ENCODE data around the gene LZTS2.
A peak's percentile ranks its signal among the peaks of the same experiment; 100 is the strongest.

The LZTS2 gene

DNA sequence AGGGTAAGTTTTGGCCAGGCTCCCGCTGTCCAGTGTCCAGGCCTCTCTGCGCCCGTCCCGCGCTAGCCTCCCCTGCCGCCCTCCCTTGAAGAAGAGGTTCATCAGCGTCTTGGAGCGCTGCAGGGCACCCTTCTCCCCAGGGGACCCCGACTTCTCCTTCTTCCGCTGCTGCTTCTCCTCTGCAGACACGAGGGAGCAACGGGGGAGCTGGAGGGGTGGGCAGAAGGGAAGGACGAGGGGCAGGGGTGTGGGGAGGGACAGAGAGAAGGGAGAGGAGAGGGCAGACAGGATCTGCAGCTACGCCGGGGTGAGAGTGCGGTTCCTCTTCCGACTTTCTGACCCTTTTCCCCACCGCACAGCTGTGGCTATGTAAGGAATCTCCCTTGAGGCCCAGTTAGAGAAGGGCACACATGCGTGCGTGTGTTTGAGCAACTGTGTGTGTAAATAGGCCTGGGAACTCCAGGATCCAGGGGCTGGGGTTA lies 18.6 kb downstream of the LZTS2 start:
- H3K27me3 Mint-ChIP-seq: peaks cover 86% of the 10 kb centered on the region
- H3K36me3 Mint-ChIP-seq: peaks cover 1% of the 10 kb centered on the region
- DNase-seq: no peak
- peaks cover 5% of the 10 kb centered on the region for H3K4me1 Mint-ChIP-seq
- H3K27ac Mint-ChIP-seq: no peak overlapping the region
- no peaks in the 10 kb centered on the region for H3K9me3 Mint-ChIP-seq
- no peak overlapping the region for H3K4me3 Mint-ChIP-seq
- CTCF ChIA-PET: interaction anchor here (1.1 to 7.2 kb wide), 12 partner anchors 11 to 124 kb away, joined by 3 to 169 read pairs (median 10); partner anchors contain the start of genes LZTS2, PDZD7 and SFXN3

- CTCF ChIA-PET: interaction anchor here (0.6 to 7.2 kb wide), 22 partner anchors 10 to 124 kb away, joined by 3 to 169 read pairs (median 4); partner anchors contain the start of genes KAZALD1, LZTS2, PDZD7 and SFXN3
- H3K4me3 Mint-ChIP-seq: no peak overlapping the region
- DNase-seq: peak; percentile 88
- H3K27ac Mint-ChIP-seq: no peak overlapping the region
- H3K9me3 Mint-ChIP-seq: no peaks in the 10 kb centered on the region
- H3K36me3 Mint-ChIP-seq: peaks cover 1% of the 10 kb centered on the region
- peaks cover 86% of the 10 kb centered on the region for H3K27me3 Mint-ChIP-seq
- H3K4me1 Mint-ChIP-seq: peaks cover 3% of the 10 kb centered on the region
These were observed 19.2 kb downstream of the LZTS2 start for GRCh38 chr10:101018600-101019439.

GRCh38 chr10:101019440-101019703 lies 19.8 kb downstream of the LZTS2 start:
- Mint-ChIP-seq H3K4me3 (no peak overlapping the region), H3K4me1 (peaks cover under 1% of the 10 kb centered on the region), H3K9me3 (no peaks in the 10 kb centered on the region), H3K27ac (no peak overlapping the region), H3K27me3 (peaks cover 84% of the 10 kb centered on the region), H3K36me3 (peaks cover 1% of the 10 kb centered on the region)
- CTCF ChIA-PET: interaction anchor here (0.6 to 7.2 kb wide), 21 partner anchors 9 to 123 kb away, joined by 3 to 169 read pairs (median 5); partner anchors contain the start of genes KAZALD1, LZTS2, PDZD7 and SFXN3
- DNase-seq: no peak

DNA sequence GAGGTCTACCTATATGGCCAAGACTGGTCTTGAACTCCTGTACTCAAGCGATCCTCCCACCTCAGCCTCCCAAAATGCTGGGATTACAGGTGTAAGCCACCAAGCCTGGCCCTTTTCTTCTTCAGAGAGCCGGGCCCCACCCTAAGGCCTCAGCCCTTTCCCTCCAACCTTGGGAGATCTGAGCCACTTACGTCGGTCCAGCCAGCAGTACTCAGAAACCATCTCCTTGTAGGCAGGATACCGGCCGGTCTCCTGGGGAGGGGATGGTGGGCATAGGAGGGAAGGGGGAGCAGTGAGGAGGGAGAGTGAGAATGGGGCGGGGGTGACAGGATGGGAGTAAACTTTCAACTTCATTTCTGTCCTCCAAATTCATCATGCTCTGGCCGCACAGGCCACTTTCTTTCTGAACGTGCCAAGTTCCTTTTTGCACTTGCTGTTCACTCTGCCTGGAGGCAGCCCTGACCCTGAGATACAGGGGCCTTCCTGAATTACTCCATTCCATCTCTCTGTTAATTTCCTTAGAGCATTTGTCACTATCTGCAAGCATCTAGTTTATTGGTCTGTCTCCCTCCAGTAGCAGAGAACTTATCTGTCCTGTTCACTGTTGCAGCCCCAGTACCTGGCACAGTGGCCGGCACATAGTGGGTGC lies 20.9 kb downstream of the LZTS2 start:
- Mint-ChIP-seq H3K4me1 (no peaks in the 10 kb centered on the region), H3K4me3 (no peak overlapping the region), H3K36me3 (peaks cover 1% of the 10 kb centered on the region), H3K9me3 (no peaks in the 10 kb centered on the region), H3K27me3 (peaks cover 72% of the 10 kb centered on the region), H3K27ac (no peak overlapping the region)
- CTCF ChIA-PET: interaction anchor here (1.4 to 7.2 kb wide), 4 partner anchors 8 to 41 kb away, joined by 5 to 169 read pairs (median 57); partner anchors contain the start of genes KAZALD1, LZTS2, PDZD7 and SFXN3
- no peak for DNase-seq

GRCh38 chr10:101021239-101021638 lies 21.6 kb downstream of the LZTS2 start:
- Mint-ChIP-seq H3K4me1 (no peaks in the 10 kb centered on the region), H3K9me3 (no peaks in the 10 kb centered on the region), H3K36me3 (peaks cover 1% of the 10 kb centered on the region), H3K4me3 (no peak overlapping the region), H3K27ac (no peak overlapping the region), H3K27me3 (peaks cover 65% of the 10 kb centered on the region)
- DNase-seq: no peak
- CTCF ChIA-PET: interaction anchor here (1.0 to 1.6 kb wide), 2 partner anchors 22 to 23 kb away, joined by 3 to 5 read pairs; no protein-coding TSS in a partner anchor

GRCh38 chr10:101021692-101022251 lies 22.2 kb downstream of the LZTS2 start:
- Mint-ChIP-seq H3K27ac (no peak overlapping the region), H3K4me3 (no peak overlapping the region), H3K4me1 (no peaks in the 10 kb centered on the region), H3K36me3 (peaks cover 1% of the 10 kb centered on the region), H3K9me3 (no peaks in the 10 kb centered on the region), H3K27me3 (peaks cover 62% of the 10 kb centered on the region)
- CTCF ChIA-PET: interaction anchor here (1.0 to 1.6 kb wide), 3 partner anchors 11 to 24 kb away, joined by 3 to 5 read pairs (median 3); no protein-coding TSS in a partner anchor
- no peak for DNase-seq

DNA sequence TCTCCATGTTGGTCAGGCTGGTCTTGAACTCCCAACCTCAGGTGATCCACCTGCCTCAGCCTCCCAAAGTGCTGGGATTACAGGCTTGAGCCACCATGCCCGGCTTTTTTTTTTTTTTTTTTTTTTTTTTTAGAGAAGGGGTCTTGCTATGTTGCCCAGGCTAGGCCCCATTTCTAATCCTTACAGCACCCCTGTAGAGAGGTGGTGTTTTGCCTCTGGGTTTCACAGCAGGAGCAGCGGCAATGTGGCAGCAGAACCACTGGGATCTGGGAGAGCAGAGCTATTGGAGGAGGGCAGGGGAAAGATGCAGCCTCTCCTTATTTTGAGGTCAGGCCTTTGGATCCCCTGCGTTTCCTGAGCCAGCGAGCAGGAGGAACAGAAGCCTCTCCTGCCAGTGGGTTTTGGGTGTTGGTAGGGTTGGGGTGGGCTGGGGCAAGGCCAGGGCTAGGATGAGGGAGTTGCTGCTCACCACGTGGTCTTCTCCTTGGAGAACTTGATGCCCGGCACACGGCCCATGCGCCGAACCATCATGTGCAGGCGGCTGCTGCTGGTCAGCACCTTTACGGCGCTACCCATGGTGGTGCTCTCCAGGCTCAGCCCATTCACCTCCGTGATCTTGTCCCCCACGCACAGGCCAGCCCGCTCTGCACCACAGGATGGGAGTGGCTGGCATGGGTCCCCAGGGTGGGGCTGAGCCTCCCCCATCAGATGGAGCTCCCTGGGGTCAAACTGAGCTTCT lies 23.5 kb downstream of the LZTS2 start:
- H3K4me3 Mint-ChIP-seq: no peak overlapping the region
- H3K9me3 Mint-ChIP-seq: no peaks in the 10 kb centered on the region
- peaks cover 59% of the 10 kb centered on the region for H3K27me3 Mint-ChIP-seq
- peaks cover 1% of the 10 kb centered on the region for H3K36me3 Mint-ChIP-seq
- no peak overlapping the region for H3K27ac Mint-ChIP-seq
- CTCF ChIA-PET: interaction anchor here (0.8 to 1.3 kb wide), 3 partner anchors 9 to 12 kb away, joined by 3 to 4 read pairs (median 3); no protein-coding TSS in a partner anchor
- H3K4me1 Mint-ChIP-seq: no peaks in the 10 kb centered on the region
- no peak for DNase-seq

GRCh38 chr10:101027106-101027720 lies 27.6 kb downstream of the LZTS2 start:
- no peak for DNase-seq
- no peaks in the 10 kb centered on the region for H3K36me3 Mint-ChIP-seq
- CTCF ChIA-PET: interaction anchor here (0.9 to 8.1 kb wide), 2 partner anchors 9 to 10 kb away, joined by 3 to 98 read pairs; no protein-coding TSS in a partner anchor
- no peak overlapping the region for H3K4me3 Mint-ChIP-seq
- H3K27ac Mint-ChIP-seq: no peak overlapping the region
- no peaks in the 10 kb centered on the region for H3K9me3 Mint-ChIP-seq
- H3K4me1 Mint-ChIP-seq: peaks cover 8% of the 10 kb centered on the region
- peaks cover 49% of the 10 kb centered on the region for H3K27me3 Mint-ChIP-seq

GRCh38 chr10:101028446-101029337 lies 29.1 kb downstream of the LZTS2 start:
- Mint-ChIP-seq H3K36me3 (peaks cover 5% of the 10 kb centered on the region), H3K27ac (no peak overlapping the region)

DNA sequence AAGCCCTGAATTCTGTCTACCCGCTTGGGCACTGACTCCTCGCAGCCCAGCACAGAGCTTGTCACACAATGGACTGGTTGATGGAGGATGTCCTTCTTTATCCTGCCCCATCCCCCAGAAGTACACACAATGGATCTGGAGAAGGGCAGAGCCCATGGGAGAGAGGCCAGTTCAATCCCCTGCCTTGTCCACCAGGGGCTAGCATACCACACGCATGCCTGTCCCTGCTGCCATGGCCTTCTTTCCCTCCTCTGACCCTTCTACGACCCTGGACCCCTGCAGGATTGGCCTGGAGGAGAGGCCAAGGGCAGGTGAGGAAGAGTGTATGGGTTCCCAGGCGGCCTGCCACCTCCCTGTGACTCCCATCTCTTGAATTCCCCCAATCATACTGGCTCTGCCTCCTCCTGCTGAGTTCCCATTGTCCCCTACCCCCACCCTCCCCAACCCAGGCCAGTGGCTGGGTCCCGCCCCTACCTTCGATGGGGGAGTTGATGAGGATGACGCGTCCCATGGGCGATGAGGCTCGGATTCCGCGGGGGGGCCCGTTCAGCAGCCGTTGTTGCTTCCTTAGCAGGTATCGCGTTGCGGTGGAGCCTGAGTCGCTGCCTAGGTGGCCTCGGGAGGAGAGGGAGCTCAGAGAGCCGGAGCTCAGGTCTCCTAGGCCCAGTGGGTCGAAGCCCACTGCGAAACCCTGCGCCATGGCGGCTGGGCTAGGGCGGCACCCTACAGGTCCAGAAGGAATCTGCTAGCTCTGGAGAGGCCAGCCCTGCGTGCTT lies 30.1 kb downstream of the LZTS2 start:
- Mint-ChIP-seq H3K4me1 (peaks cover 25% of the 10 kb centered on the region), H3K36me3 (peaks cover 6% of the 10 kb centered on the region), H3K4me3 (no peak overlapping the region), H3K9me3 (no peaks in the 10 kb centered on the region), H3K27me3 (peaks cover 42% of the 10 kb centered on the region), H3K27ac (no peak overlapping the region)
- no peak for DNase-seq
- CTCF ChIA-PET: interaction anchor here (2.8 to 8.1 kb wide), 2 partner anchors 10 to 13 kb away, joined by 10 to 98 read pairs; no protein-coding TSS in a partner anchor

More at GRCh38 chr10:101028446-101029337, 29.1 kb downstream of the LZTS2 start:
- CTCF ChIA-PET: interaction anchor here (8.1 kb wide), 1 partner anchor 12 kb away, joined by 98 read pairs; no protein-coding TSS in a partner anchor
- H3K9me3 Mint-ChIP-seq: no peaks in the 10 kb centered on the region
- peaks cover 22% of the 10 kb centered on the region for H3K4me1 Mint-ChIP-seq
- H3K27me3 Mint-ChIP-seq: peaks cover 45% of the 10 kb centered on the region
- H3K4me3 Mint-ChIP-seq: no peak overlapping the region
- DNase-seq: no peak

GRCh38 chr10:101030496-101031127 lies 31.0 kb downstream of the LZTS2 start:
- peak overlapping the region; percentile 96 for H3K27ac Mint-ChIP-seq
- peaks cover 9% of the 10 kb centered on the region for H3K36me3 Mint-ChIP-seq
- CTCF ChIA-PET: interaction anchor here (0.6 to 8.1 kb wide), 8 partner anchors 9 to 1108 kb away, joined by 3 to 98 read pairs (median 7); no protein-coding TSS in a partner anchor
- peaks cover 25% of the 10 kb centered on the region for H3K4me1 Mint-ChIP-seq
- H3K27me3 Mint-ChIP-seq: peaks cover 42% of the 10 kb centered on the region
- DNase-seq: no peak
- peak overlapping the region; percentile 81 for H3K4me3 Mint-ChIP-seq
- no peaks in the 10 kb centered on the region for H3K9me3 Mint-ChIP-seq

All from activated naive CD4-positive, alpha-beta T cell treated with anti-CD3 and anti-CD28 coated beads, Interleukin-2, amount 10 ng/mL, durations not matched to agents 7 days and 5 days (primary cell).